GM12878 (cell line): ENCODE measurements around the gene OSBPL10. TPM values are rescaled to one million over a fixed set of nuclear protein-coding genes. Genes with fewer than 3 reads are reported as not detected.

Source experiments
- ATAC-seq: fragments of 200-7000 bp; cut with Tn5 transposase; 3 replicates; pipeline ENCODE4 v1.9.1; 2020; ENCODE audit warnings: mild to moderate bottlenecking, moderate library complexity
- BruUV-seq: library from RNA; stranded (reverse); fragments of 400-500 nt; replicated peaks from 2 replicates; lab custom pipeline; 2021; lab: Mats Ljungman, UMichigan
- CTCF ChIA-PET: fragments of 300-600 bp; sonication (Branson Sonifier 250); formaldehyde crosslinking; extraction: SDS; loops from one replicate; lab custom pipeline; 2021; ENCODE audit warnings: inconsistent platforms; lab: Yijun Ruan, JAX
- POLR2A ChIA-PET: fragments of 350-600 bp; formaldehyde crosslinking; extraction: SDS; loops from one replicate; lab custom pipeline; 2021; ENCODE audit warnings: inconsistent platforms; lab: Charles Lee
- RAD21 ChIA-PET: fragments of 300-600 bp; sonication (Branson Sonifier 250); formaldehyde crosslinking; loops from one replicate; lab custom pipeline; 2023; ENCODE audit warnings: antibody characterized with exemption; ENCODE audit not compliant: unreplicated experiment; lab: Charles Lee
- SMC1A ChIA-PET: fragments of 300-600 bp; sonication (Branson Sonifier 250); formaldehyde crosslinking; loops from one replicate; lab custom pipeline; 2023; ENCODE audit not compliant: unreplicated experiment, uncharacterized antibody; lab: Charles Lee
- DNase-seq: peaks from one replicate; pipeline ENCODE4 v3.0.0-alpha.2; 2011; ENCODE audit warnings: low read depth, low spot score
- FAIRE-seq: peaks from 3 replicates; lab custom pipeline; 2011; peaks lifted over from hg19 to GRCh38; lab: Jason Lieb, UNC
- H2AFZ ChIP-seq: 2 replicates; pipeline ENCODE4 v1.6.0; 2011; ENCODE audit warnings: low read depth, low read length, control low read depth; ENCODE audit not compliant: control insufficient read depth
- H3K27ac ChIP-seq: 2 replicates; pipeline ENCODE4 v1.5.1; 2011; ENCODE audit warnings: control low read depth; ENCODE audit not compliant: control insufficient read depth, insufficient read depth
- H3K27me3 ChIP-seq, 2 experiments: replicated peaks in 1 of 2; 2 replicates each; pipeline versions ENCODE4 v1.6.0 to v1.6.1; 2011; ENCODE audit warnings: low read length in 1 of 2; ENCODE audit not compliant: control insufficient read depth in 2 of 2, insufficient read depth in 2 of 2
- H3K36me3 ChIP-seq, 2 experiments: 2 replicates each; pipeline ENCODE4 v1.5.1; 2011; ENCODE audit warnings: low read length in 1 of 2; ENCODE audit not compliant: control insufficient read depth in 2 of 2, insufficient read depth in 2 of 2
- H3K4me1 ChIP-seq: 2 replicates; pipeline ENCODE4 v1.6.1; 2011; ENCODE audit warnings: mild to moderate bottlenecking, low read length, moderate library complexity, mixed read lengths; ENCODE audit not compliant: control insufficient read depth, insufficient read depth
- H3K4me2 ChIP-seq: 2 replicates; pipeline ENCODE4 v1.6.0; 2011; ENCODE audit warnings: control low read depth; ENCODE audit not compliant: control insufficient read depth, insufficient read depth
- H3K4me3 ChIP-seq: fragments of 200-600 bp; sonication (generic); 2 replicates; pipeline ENCODE4 v1.5.1; 2016
- H3K79me2 ChIP-seq: 2 replicates; pipeline ENCODE4 v1.6.0; 2011; ENCODE audit warnings: low read length; ENCODE audit not compliant: control insufficient read depth, insufficient read depth
- H3K9ac ChIP-seq: 2 replicates; pipeline ENCODE4 v1.8.0; 2011; ENCODE audit warnings: low read length, control low read depth, mixed read lengths; ENCODE audit not compliant: control insufficient read depth, insufficient read depth
- H3K9me3 ChIP-seq: replicated peaks from 3 replicates; pipeline ENCODE4 v1.5.1; 2011; ENCODE audit warnings: mild to moderate bottlenecking, low read length; ENCODE audit not compliant: control insufficient read depth, insufficient read depth
- H4K20me1 ChIP-seq: 2 replicates; pipeline ENCODE4 v1.6.0; 2011; ENCODE audit not compliant: control insufficient read depth, insufficient read depth
- CBFB ChIP-seq: IDR thresholded peaks from 2 replicates; pipeline ENCODE4 v1.6.1; 2016; ENCODE audit warnings: antibody characterized with exemption, low read depth
- CHD2 ChIP-seq: IDR thresholded peaks from 2 replicates; pipeline ENCODE4 v1.6.1; 2011; ENCODE audit warnings: low read depth, low read length, improper control_type of control experiment, borderline replicate concordance
- CREM ChIP-seq: IDR thresholded peaks from 2 replicates; pipeline ENCODE4 v1.6.1; 2014; ENCODE audit warnings: antibody characterized with exemption, low read depth
- HDAC2 ChIP-seq: fragments of 200-600 bp; sonication (generic); IDR thresholded peaks from 2 replicates; pipeline ENCODE4 v1.6.1; 2017
- HSF1 ChIP-seq: fragments of 150-350 bp; IDR thresholded peaks from 2 replicates; pipeline ENCODE4 v1.6.1; 2014; ENCODE audit warnings: mild to moderate bottlenecking, low read depth, low read length
- MEF2B ChIP-seq: fragments of 450-650 bp; IDR thresholded peaks from 2 replicates; pipeline ENCODE4 v1.6.1; 2018; ENCODE audit warnings: mild to moderate bottlenecking, moderate library complexity; ENCODE audit not compliant: partially characterized antibody, poor library complexity, severe bottlenecking
- NFIC ChIP-seq: IDR thresholded peaks from 2 replicates; pipeline ENCODE4 v1.6.1; 2012; ENCODE audit warnings: low read depth, mild to moderate bottlenecking, inconsistent platforms, low read length, moderate library complexity
- NFXL1 ChIP-seq: fragments of 450-650 bp; IDR thresholded peaks from 2 replicates; pipeline ENCODE4 v1.6.1; 2017; ENCODE audit warnings: antibody characterized with exemption, mild to moderate bottlenecking, borderline replicate concordance
- PBX3 ChIP-seq: IDR thresholded peaks from 2 replicates; pipeline ENCODE4 v1.6.1; 2011; ENCODE audit warnings: mild to moderate bottlenecking, low read depth, low read length, moderate library complexity; ENCODE audit not compliant: insufficient replicate concordance
- PML ChIP-seq: IDR thresholded peaks from 2 replicates; pipeline ENCODE4 v1.6.1; 2012; ENCODE audit warnings: low read length, inconsistent platforms
- RAD21 ChIP-seq: IDR thresholded peaks from 2 replicates; pipeline ENCODE4 v1.6.1; 2011; ENCODE audit warnings: mild to moderate bottlenecking, low read depth, low read length, moderate library complexity; ENCODE audit not compliant: insufficient read depth
- RAD51 ChIP-seq: fragments of 450-650 bp; IDR thresholded peaks from 2 replicates; pipeline ENCODE4 v1.6.1; 2016; ENCODE audit warnings: moderate library complexity, mild to moderate bottlenecking, inconsistent platforms
- SMC3 ChIP-seq: IDR thresholded peaks from 2 replicates; pipeline ENCODE4 v1.6.1; 2011; ENCODE audit warnings: low read length, improper control_type of control experiment, borderline replicate concordance
- SREBF2 ChIP-seq: IDR thresholded peaks from 2 replicates; pipeline ENCODE4 v1.6.1; 2012; ENCODE audit warnings: mild to moderate bottlenecking, low read length
- TBL1XR1 ChIP-seq: IDR thresholded peaks from 2 replicates; pipeline ENCODE4 v1.6.1; 2012; ENCODE audit warnings: low read depth, low read length, improper control_type of control experiment
- TCF7 ChIP-seq: IDR thresholded peaks from 2 replicates; pipeline ENCODE4 v1.6.1; 2014; ENCODE audit warnings: antibody characterized with exemption, borderline replicate concordance
- WRNIP1 ChIP-seq: IDR thresholded peaks from 2 replicates; pipeline ENCODE4 v1.6.1; 2011; ENCODE audit warnings: low read depth, low read length, improper control_type of control experiment, borderline replicate concordance
- YY1 ChIP-seq: IDR thresholded peaks from 2 replicates; pipeline ENCODE4 v1.6.1; 2011; ENCODE audit warnings: low read depth, mild to moderate bottlenecking, low read length
- WGBS: methylation state at CpG from one replicate; pipeline ENCODE4 v1.1.6; 2016; ENCODE audit warnings: low lambda C conversion rate; ENCODE audit not compliant: insufficient replicate concordance, insufficient coverage; ENCODE audit errors: missing lambda C conversion rate; 5-methylcytosine and 5-hydroxymethylcytosine counted together
- in situ Hi-C: fragments of 300-500 bp; cut with MboI; formaldehyde crosslinking; loops from 9 replicates; pipeline ENCODE4 v1.14.3; 2018; ENCODE audit warnings: mixed read lengths
- intact Hi-C: fragments of 100-400 bp; cut with micrococcal nuclease; formaldehyde crosslinking; loops from one replicate; pipeline ENCODE4 v1.14.2; 2022; ENCODE audit not compliant: unreplicated experiment
- polyA plus RNA-seq, 11 experiments: library from polyadenylated mRNA; depleted of rRNA in 4 of 11; unstranded in 6 of 11; stranded (reverse) in 5 of 11; fragments of >200 nt; fragmentation: Nextera tagmentation in 4 of 11; fragmentation: Illumina TruSeq in 1 of 11; extraction: Ambion mirVana in 4 of 11; extraction: Trizol in 1 of 11; gene quantifications; 1 replicate in 1 of 11; 2 replicates in 10 of 11; pipeline versions ENCODE4 v1.2.1 to v1.2.3, GENCODE V29; 2011 to 2016; ENCODE audit warnings: inconsistent platforms in 2 of 11, missing spikeins in 2 of 11, low read depth in 1 of 11
- total RNA-seq, 4 experiments: library from RNA; depleted of rRNA in 3 of 4; stranded (reverse); fragments of >200 nt in 3 of 4; fragmentation: Illumina TruSeq in 1 of 4; extraction: Trizol in 1 of 4; gene quantifications; 2 replicates each; pipeline versions ENCODE4 v1.2.1 to v1.2.3, GENCODE V29; 2013 to 2021

The OSBPL10 gene
- total and polyA plus RNA-seq, 10 of the 15 experiments (the other 5 are each of a cell fraction or from before 2014, with no cell fraction given) = 0.03 to 0.25 (median 0.09) TPM; not detected in 5

DNA sequence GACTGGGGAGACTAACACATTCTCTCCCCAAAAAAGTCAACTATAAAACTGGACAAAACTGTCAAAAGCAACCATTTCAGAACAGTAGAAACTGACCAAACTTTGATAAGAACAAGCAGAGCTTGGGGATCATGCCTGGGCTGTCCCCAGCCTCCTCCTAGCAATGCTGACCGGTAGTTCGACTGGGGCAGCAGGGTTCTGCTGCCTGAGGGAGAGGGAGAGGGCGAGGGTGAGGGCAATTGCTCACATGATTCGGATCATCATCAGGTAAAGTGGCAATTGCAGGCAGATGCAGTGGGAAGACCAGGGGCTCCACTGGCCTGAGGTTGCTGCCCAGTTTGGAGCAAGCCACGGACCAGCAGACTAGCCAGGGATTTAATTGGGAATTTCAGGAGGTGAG is 88.6 kb downstream of the OSBPL10 start:
- SMC1A ChIA-PET = no interaction called here
- no peak overlapping the region for H3K4me3 ChIP-seq
- no peak overlapping the region for H3K9ac ChIP-seq
- no peak overlapping the region for H2AFZ ChIP-seq
- CTCF ChIA-PET = no interaction called here
- H3K4me1 ChIP-seq = no peaks in the 10 kb centered on the region
- no peaks in the 10 kb centered on the region; a peak in 1 of 4 replicates for H3K36me3 ChIP-seq
- no TSS peak for BruUV-seq
- H3K4me2 ChIP-seq = no peak overlapping the region
- FAIRE-seq (no peak), ATAC-seq (no peak), DNase-seq (no peak)
- no peaks in the 10 kb centered on the region for H3K9me3 ChIP-seq
- H4K20me1 ChIP-seq = no peaks in the 10 kb centered on the region
- POLR2A ChIA-PET = no interaction called here
- H3K27me3 ChIP-seq = no peaks in the 10 kb centered on the region; a peak in 1 of 4 replicates
- RAD21 ChIA-PET = no interaction called here
- TF ChIP-seq RAD51 = no peak
- no peak for TF ChIP-seq RAD21
- TF ChIP-seq CREM = no peak
- TF ChIP-seq NFXL1 = no peak
- TF ChIP-seq YY1 = no peak
- no peak for TF ChIP-seq WRNIP1
- TF ChIP-seq TCF7 = no peak
- TF ChIP-seq HDAC2 = no peak
- TF ChIP-seq SMC3 = no peak
- TF ChIP-seq PML = no peak
- no peak for TF ChIP-seq HSF1
- TF ChIP-seq MEF2B = no peak
- TF ChIP-seq TBL1XR1 = no peak
- TF ChIP-seq SREBF2 = no peak
- no peak for TF ChIP-seq CBFB
- TF ChIP-seq NFIC = no peak
- TF ChIP-seq PBX3 = no peak
- TF ChIP-seq CHD2 = no peak
- TF ChIP-seq, all 136 proteins: peak for 0
- H3K27ac ChIP-seq = no peak overlapping the region
- no peaks in the 10 kb centered on the region for H3K79me2 ChIP-seq
- WGBS = 38% methylated on average over 5 of the region's 5 CpGs
- intact Hi-C loops (no loop called here), in situ Hi-C loops (no loop called here)
